HG03442 (cell line): Measurements from ENCODE around the gene USP6NL.
A peak's percentile ranks its signal among the peaks of the same experiment; 100 is the strongest.

ENCODE experiments used
- ATAC-seq: cut with Tn5 transposase; IDR thresholded peaks from one replicate; pipeline ENCODE4 v1.9.1; 2021; ENCODE audit warnings: mild to moderate bottlenecking, moderate library complexity; ENCODE audit not compliant: unreplicated experiment

The USP6NL gene

DNA sequence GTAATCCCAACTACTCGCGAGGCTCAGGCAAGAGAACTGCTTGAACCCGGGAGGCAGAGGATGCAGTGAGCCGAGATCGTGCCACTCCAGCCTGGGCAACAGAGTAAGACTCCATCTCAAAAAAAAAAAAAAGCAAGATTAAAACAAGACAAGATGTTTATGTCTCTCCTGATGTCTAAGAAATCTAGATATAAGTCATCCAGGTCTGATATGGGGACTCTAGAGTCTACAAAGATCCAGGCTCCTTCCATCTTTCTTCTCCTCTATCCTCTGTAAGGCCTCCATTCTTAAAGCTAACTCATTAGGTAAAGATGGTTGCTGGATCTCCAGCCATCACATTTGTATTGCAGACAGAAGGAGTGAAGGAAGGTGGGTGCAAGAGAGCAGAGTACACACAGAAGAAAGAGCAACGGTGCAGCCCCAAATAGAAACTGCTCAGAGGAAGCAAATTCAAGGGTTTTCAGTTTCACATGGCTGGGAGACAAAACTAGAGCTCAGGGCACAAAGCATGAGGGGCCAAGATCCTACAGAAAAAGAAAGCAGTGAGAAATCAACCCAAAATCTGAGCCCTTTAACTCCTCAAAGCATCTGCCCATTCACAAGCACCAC, 57.6 kb downstream of the USP6NL start:
- peak; percentile 84 for ATAC-seq

GRCh38 chr10:11551916-11552602, 59.4 kb downstream of the USP6NL start:
- peak; percentile 37 for ATAC-seq

- ATAC-seq, result no peak
Observed at GRCh38 chr10:11551104-11551503, 60.3 kb downstream of the USP6NL start.

DNA sequence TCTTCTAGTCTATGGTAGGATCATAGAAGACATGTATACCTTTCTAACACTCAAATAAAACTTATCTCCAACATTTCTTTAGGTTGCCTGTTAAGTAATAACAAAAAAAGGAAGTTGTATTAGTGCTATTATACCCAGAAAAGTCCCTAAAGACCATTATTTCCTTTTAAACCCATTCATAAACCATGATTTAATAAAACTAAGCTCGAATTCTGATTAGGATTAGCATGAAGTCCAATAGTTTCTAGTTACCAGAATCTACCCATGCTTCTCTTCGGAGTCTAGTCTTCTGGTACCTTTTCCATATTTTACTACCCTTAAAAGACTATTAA, 62.7 kb downstream of the USP6NL start:
- ATAC-seq, result no peak

GRCh38 chr10:11548065-11548767, 63.2 kb downstream of the USP6NL start:
- no peak for ATAC-seq

DNA sequence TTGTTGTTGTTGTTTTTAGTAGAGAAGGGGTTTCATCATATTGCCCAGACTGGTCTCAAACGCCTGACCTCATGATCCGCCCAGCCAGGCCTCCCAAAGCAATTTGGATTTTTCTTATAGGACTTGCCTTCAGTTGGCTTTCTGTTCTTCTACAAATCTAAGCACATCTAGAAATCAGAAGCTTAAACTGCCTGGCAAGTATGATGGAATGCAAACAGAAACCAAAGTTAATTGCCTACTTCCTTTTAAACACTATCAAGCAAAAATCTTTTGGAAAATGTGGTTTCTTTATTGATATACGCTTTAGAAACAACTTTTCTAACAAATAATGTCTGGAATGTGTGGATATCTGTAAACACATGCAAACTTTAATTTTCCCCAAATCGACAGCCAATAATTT, 64.9 kb downstream of the USP6NL start:
- no peak for ATAC-seq

GRCh38 chr10:11541296-11541695, 70.2 kb downstream of the USP6NL start:
- ATAC-seq, result no peak

DNA sequence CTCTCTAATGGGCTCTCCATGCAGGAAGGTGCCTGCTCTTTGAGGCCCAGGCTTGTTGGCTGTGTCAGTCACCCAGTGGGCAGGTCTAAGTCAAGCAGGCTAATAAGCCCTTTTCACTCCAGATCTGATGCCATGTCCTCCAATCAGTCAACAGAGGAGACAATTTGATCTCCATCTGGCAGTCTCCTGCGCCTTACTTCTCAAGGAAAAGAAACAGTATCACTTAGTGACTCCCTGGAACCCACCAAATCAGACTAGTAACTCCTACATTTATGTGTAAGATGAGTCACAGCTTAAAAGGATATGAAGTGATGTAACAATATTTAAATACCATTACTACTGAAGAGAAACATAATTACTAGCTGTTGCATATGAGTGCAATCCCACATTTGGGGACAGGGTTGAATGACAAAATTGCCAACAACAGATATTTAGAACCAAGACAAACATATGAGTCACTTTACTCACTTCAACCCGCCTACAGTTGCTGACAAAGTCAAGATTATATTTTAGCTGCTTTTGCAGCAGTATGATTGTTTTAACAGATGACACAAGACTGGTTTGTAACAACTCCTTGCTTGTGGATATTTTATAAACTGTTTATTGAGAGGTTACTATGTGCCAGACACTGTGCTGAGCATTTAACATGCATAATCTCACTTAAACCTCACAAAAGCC, 72.1 kb downstream of the USP6NL start:
- ATAC-seq, result no peak

- no peak for ATAC-seq
Observed at GRCh38 chr10:11538834-11539190, 72.6 kb downstream of the USP6NL start.

DNA sequence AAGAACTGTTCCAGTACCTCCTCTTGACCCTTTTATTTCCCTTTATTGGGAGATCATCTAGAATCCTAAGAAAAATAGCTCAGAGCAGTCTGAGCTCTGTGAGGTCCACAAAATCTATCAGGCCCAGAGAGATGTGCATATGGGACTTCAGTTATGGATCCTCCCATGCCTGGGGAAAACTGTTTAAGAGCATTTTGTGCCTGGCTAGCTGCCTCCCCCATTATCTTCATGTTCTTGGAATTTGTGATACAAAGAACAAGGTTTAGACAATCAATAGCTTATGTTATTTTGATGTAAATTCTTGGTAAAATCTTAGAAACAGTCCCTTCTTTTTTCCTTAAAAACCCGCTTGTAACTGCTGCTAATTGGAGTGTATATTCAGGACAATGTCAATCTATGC, 75.2 kb downstream of the USP6NL start:
- no peak for ATAC-seq

DNA sequence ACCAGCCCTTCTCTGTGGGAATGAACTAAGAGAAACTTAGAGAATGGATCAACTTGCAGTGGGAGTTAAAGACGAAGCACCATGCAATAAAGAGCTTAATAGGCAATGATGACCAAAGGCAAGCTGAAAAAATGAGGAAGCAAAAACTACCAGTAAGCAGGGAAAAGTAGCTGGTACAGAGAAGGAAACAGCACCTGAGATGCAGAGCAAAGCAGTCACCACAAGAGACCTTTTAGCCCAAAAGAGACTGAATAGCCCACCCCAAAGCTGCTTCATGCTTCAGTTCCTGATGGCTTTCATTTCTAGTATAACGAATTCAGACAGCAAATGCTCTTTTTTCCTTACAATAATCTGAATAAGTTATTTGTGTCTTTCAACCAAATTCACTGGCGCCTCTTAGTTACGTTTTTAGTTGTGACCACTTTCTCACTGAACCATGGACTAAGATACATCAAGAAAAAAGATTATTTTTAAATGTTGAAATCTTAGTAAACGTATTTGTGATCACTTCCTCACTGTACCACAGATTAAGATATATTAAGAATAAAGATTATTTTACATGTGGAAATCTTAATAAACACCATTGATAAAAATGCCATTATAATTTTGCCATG, 76.0 kb downstream of the USP6NL start:
- no peak for ATAC-seq

GRCh38 chr10:11533328-11533781, 78.1 kb downstream of the USP6NL start:
- no peak for ATAC-seq

- ATAC-seq, result no peak
Observed at GRCh38 chr10:11532306-11532705, 79.1 kb downstream of the USP6NL start.

DNA sequence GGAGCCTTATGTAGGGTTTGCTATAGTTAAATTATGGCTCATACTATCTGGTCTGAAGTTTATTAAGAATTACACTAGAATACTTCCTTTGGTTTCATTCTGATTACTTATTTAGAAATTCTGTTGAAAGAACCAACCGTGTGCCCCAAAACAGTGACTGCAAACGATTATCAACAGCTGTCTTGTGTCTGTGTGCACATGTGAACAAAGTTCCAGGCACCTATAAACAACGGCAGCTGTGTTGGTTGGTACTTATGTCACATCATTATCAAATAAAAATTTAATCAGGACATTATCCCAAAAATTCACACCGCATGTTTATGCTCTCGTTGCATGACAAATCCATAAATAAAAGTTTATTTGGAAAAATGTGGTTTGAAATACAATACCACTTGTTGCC, 80.6 kb downstream of the USP6NL start:
- no peak for ATAC-seq

- ATAC-seq, result no peak
Observed at GRCh38 chr10:11529276-11529903, 82.1 kb downstream of the USP6NL start.

GRCh38 chr10:11528286-11528685, 83.2 kb downstream of the USP6NL start:
- no peak for ATAC-seq

DNA sequence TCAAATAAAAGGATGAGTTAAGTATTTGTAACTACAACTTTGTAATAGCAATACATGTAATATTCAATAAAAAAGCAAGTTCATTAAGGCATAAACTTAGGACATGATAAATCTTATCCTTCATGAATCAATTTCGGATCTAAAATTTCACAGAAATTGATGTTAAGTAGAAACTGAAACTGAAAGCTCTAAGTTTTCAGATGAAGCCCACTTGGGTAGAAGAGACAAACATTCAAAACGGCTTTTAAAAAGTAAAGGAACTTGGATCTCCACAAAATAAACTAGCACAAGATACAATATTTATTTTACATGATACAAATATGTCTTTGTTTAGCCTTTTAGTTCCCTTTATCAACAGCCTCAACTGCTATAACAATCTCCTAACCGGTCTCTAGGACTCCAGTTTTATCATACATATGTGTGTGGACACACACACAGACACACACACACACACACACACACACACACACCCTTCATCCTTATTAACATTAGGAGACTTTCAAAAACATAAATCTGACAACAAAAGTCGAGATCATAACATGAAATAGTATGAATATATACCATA, 83.7 kb downstream of the USP6NL start:
- no peak for ATAC-seq

DNA sequence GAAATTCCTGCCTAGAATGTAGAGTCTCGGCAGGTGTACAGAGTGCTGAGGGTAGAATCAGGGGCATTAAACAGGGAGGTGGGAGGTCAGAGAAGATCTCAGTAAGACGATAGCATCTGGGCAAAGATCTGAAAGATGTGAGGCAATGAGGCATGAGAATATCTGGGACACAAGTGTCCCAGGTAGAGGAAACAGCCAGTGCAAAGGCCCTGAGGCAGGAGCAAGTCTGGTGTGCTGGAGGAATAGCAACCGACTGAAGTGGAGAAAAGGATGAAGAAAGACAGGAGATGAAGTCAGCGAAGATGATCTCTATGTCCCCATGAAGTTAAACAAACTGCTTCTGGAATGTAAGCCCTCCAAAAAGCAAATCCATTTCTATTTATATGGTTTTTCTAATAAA, 84.4 kb downstream of the USP6NL start:
- no peak for ATAC-seq

- ATAC-seq, result no peak
Observed at GRCh38 chr10:11525503-11525902, 85.9 kb downstream of the USP6NL start.

DNA sequence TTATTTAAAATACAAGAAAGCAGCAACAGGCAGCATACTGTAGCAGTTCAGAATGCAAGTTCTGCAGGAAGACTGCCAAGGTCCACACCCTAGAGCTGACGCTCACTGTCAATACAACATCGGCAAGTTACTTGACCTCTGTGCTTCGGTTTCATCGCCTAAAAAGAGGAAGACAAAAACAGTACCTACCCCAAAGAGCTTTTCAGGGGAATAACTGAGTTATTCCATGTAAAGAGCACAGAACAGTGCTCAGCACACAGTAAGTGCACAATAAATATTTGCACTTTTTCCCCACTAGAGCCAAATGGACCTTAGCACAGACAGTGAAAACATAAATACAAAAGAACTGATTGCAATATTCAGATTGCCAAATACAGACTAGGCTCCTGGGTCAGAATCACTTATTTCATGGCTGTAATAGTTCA, 88.6 kb downstream of the USP6NL start:
- no peak for ATAC-seq

GRCh38 chr10:11521860-11522259, 89.6 kb downstream of the USP6NL start:
- no peak for ATAC-seq
